ENCODE measurements around the gene DTNB. TPM values are rescaled to one million over a fixed set of nuclear protein-coding genes. Genes with fewer than 3 reads are reported as not detected.
"Not testable (repeated sequence)": the region's sequence is repeated elsewhere in the genome, so short reads cannot be mapped to it uniquely, and the experiment has no call there.

Gene DTNB
- total and polyA plus RNA-seq, 2 donors (not counting 1 experiment from before 2014, with no cell fraction given), result 5.1 to 5.4 TPM

DNA sequence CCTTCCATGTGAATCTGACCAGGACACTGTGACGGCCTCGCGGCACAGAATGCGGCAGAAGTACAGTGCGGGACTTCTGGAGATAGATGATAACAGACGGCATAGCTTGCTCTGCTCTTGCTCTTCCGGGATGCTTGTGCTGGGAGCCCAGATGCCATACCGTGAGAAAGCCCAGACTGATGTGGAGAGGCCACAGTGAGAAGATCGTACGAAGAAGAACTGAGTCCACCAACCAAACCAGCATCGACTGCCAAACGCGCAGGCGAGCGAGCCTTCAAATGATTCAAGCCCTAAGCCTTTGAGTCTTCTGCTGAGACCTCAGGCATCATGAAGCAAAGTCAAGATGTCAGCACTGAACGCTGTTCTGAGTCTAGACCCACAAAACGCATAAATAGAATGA lies 33.7 kb downstream of the DTNB start:
- DNase-seq (ENCODE audit: low read depth in 2 of 2), result no peak
- H3K9ac ChIP-seq (ENCODE audit: insufficient read depth, low read length), result no peak overlapping the region

DNA sequence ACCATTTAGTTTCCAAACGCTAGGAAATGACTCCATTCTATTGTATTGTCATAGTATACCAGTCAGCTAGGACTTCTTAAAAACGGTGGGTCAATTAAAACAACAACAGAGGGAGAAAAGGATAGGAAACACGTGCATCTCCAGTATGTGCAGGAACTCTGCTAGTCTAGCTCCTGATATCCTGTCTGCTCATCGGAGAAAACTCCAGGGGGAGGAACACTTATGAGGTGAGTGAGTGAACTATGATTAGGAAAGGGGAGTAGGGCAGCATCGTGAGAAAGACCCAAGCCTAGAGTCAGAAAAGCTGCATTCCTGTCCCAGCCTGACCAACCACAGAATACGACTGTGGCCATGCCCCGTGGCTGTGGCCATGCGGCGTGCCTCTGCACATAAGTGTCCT lies 34.2 kb downstream of the DTNB start:
- H3K4me2 ChIP-seq (ENCODE audit: extremely low read depth, insufficient read depth, low read length), result no peak overlapping the region
- H3K79me2 ChIP-seq (ENCODE audit: control insufficient read depth, insufficient read depth, low read length), result no peaks in the 10 kb centered on the region
- H4K20me1 ChIP-seq (ENCODE audit: control insufficient read depth, extremely low read depth, insufficient read depth, low read length), result no peaks in the 10 kb centered on the region
- DNase-seq (ENCODE audit: low read depth in 2 of 2), result no peak
- H3K9ac ChIP-seq (ENCODE audit: insufficient read depth, low read length), result no peak overlapping the region
- no peaks in the 10 kb centered on the region for H3K4me1 ChIP-seq (ENCODE audit: control insufficient read depth, extremely low read depth, insufficient read depth, low read length)
- no peaks in the 10 kb centered on the region for H3K9me3 ChIP-seq (ENCODE audit: control insufficient read depth, insufficient read depth, low read depth, low read length)
- H3K36me3 ChIP-seq (ENCODE audit: control insufficient read depth, insufficient read depth, low read length), result no peaks in the 10 kb centered on the region
- no peak overlapping the region for H2AFZ ChIP-seq (ENCODE audit: low read length)
- no peak overlapping the region for H3K27ac ChIP-seq (ENCODE audit: insufficient read depth, low read length)
- H3K27me3 ChIP-seq (ENCODE audit: control insufficient read depth, insufficient read depth, low read length), result no peaks in the 10 kb centered on the region
- H3K4me3 ChIP-seq (replicated peaks in 1 of 4; ENCODE audit: control extremely low read depth in 1 of 4, insufficient read depth in 1 of 4, low read depth in 3 of 4, low read length in 4 of 4), result no peak overlapping the region
- TF ChIP-seq EZH2 (IDR thresholded peaks at IDR 0.05; ENCODE audit: low read length, missing control alignments), result no peak
- TF ChIP-seq, protein P1, sequence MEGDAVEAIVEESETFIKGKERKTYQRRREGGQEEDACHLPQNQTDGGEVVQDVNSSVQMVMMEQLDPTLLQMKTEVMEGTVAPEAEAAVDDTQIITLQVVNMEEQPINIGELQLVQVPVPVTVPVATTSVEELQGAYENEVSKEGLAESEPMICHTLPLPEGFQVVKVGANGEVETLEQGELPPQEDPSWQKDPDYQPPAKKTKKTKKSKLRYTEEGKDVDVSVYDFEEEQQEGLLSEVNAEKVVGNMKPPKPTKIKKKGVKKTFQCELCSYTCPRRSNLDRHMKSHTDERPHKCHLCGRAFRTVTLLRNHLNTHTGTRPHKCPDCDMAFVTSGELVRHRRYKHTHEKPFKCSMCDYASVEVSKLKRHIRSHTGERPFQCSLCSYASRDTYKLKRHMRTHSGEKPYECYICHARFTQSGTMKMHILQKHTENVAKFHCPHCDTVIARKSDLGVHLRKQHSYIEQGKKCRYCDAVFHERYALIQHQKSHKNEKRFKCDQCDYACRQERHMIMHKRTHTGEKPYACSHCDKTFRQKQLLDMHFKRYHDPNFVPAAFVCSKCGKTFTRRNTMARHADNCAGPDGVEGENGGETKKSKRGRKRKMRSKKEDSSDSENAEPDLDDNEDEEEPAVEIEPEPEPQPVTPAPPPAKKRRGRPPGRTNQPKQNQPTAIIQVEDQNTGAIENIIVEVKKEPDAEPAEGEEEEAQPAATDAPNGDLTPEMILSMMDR (conservative IDR thresholded peaks at IDR 0.05 in 1 of 2, IDR thresholded peaks at IDR 0.05 in 1 of 2; ENCODE audit: low read depth in 1 of 2, low read length in 2 of 2), result no peak

More for the DNA sequence above, 33.7 kb downstream of the DTNB start:
- no peaks in the 10 kb centered on the region for H4K20me1 ChIP-seq (ENCODE audit: control insufficient read depth, extremely low read depth, insufficient read depth, low read length)
- H2AFZ ChIP-seq (ENCODE audit: low read length), result no peak overlapping the region
- H3K27me3 ChIP-seq (ENCODE audit: control insufficient read depth, insufficient read depth, low read length), result no peaks in the 10 kb centered on the region
- no peaks in the 10 kb centered on the region for H3K36me3 ChIP-seq (ENCODE audit: control insufficient read depth, insufficient read depth, low read length)
- H3K27ac ChIP-seq (ENCODE audit: insufficient read depth, low read length), result no peak overlapping the region
- H3K9me3 ChIP-seq (ENCODE audit: control insufficient read depth, insufficient read depth, low read depth, low read length), result no peaks in the 10 kb centered on the region
- TF ChIP-seq, protein P1 (conservative IDR thresholded peaks at IDR 0.05 in 1 of 2, IDR thresholded peaks at IDR 0.05 in 1 of 2; ENCODE audit: low read depth in 1 of 2, low read length in 2 of 2), result no peak
- no peak for TF ChIP-seq EZH2 (IDR thresholded peaks at IDR 0.05; ENCODE audit: low read length, missing control alignments)
- no peaks in the 10 kb centered on the region for H3K79me2 ChIP-seq (ENCODE audit: control insufficient read depth, insufficient read depth, low read length)
- H3K4me1 ChIP-seq (ENCODE audit: control insufficient read depth, extremely low read depth, insufficient read depth, low read length), result no peaks in the 10 kb centered on the region
- no peak overlapping the region for H3K4me3 ChIP-seq (replicated peaks in 1 of 4; ENCODE audit: control extremely low read depth in 1 of 4, insufficient read depth in 1 of 4, low read depth in 3 of 4, low read length in 4 of 4)
- H3K4me2 ChIP-seq (ENCODE audit: extremely low read depth, insufficient read depth, low read length), result no peak overlapping the region

DNA sequence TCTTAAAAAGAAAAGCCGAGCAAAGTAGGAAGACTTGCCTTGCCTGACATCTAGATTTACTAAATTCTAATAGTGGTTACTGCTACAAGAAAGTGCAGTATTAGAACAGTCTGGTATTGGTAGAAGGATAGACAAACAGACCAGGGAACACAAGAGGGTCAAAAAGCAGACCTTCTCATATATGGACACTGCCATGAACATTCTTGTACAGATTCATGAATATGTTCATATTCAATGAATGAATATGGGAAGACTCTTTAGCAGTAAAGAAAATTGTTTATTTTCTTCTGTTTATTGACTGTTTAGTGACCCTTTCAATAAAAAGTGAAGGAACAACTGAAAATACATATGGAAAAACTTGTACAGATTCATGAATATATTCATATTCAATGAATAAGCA lies 37.6 kb downstream of the DTNB start:
- no peak overlapping the region for H3K9ac ChIP-seq (ENCODE audit: insufficient read depth, low read length)
- no peaks in the 10 kb centered on the region for H3K36me3 ChIP-seq (ENCODE audit: control insufficient read depth, insufficient read depth, low read length)
- no peak for DNase-seq (ENCODE audit: low read depth in 2 of 2)
- no peak overlapping the region for H3K4me3 ChIP-seq (replicated peaks in 1 of 4; ENCODE audit: control extremely low read depth in 1 of 4, insufficient read depth in 1 of 4, low read depth in 3 of 4, low read length in 4 of 4)
- no peaks in the 10 kb centered on the region for H3K79me2 ChIP-seq (ENCODE audit: control insufficient read depth, insufficient read depth, low read length)
- no peak overlapping the region for H2AFZ ChIP-seq (ENCODE audit: low read length)
- no peak overlapping the region for H3K27ac ChIP-seq (ENCODE audit: insufficient read depth, low read length)
- no peaks in the 10 kb centered on the region for H3K27me3 ChIP-seq (ENCODE audit: control insufficient read depth, insufficient read depth, low read length)
- H3K9me3 ChIP-seq (ENCODE audit: control insufficient read depth, insufficient read depth, low read depth, low read length), result no peaks in the 10 kb centered on the region
- no peaks in the 10 kb centered on the region for H3K4me1 ChIP-seq (ENCODE audit: control insufficient read depth, extremely low read depth, insufficient read depth, low read length)
- no peaks in the 10 kb centered on the region for H4K20me1 ChIP-seq (ENCODE audit: control insufficient read depth, extremely low read depth, insufficient read depth, low read length)
- H3K4me2 ChIP-seq (ENCODE audit: extremely low read depth, insufficient read depth, low read length), result no peak overlapping the region
- no peak for TF ChIP-seq EZH2 (IDR thresholded peaks at IDR 0.05; ENCODE audit: low read length, missing control alignments)
- TF ChIP-seq, protein P1 (conservative IDR thresholded peaks at IDR 0.05 in 1 of 2, IDR thresholded peaks at IDR 0.05 in 1 of 2; ENCODE audit: low read depth in 1 of 2, low read length in 2 of 2), result no peak

DNA sequence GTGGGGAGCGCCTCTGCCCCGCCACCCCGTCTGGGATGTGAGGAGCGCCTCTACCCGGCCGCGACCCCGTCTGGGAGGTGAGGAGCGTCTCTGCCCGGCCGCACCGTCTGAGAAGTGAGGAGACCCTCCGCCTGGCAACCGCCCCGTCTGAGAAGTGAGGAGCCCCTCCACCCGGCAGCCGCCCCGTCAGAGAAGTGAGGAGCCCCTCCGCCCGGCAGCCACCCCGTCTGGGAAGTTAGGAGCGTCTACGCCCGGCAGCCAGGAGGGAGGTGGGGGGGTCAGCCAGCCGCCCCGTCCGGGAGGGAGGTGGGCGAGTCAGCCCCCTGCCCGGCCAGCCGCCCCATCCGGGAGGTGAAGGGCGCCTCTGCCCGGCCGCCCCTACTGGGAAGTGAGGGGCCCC lies 39.6 kb downstream of the DTNB start:
- not testable (repeated sequence) for H3K4me2 ChIP-seq (ENCODE audit: extremely low read depth, insufficient read depth, low read length); H3K36me3 ChIP-seq (ENCODE audit: control insufficient read depth, insufficient read depth, low read length); H3K79me2 ChIP-seq (ENCODE audit: control insufficient read depth, insufficient read depth, low read length); H3K27me3 ChIP-seq (ENCODE audit: control insufficient read depth, insufficient read depth, low read length); H3K4me1 ChIP-seq (ENCODE audit: control insufficient read depth, extremely low read depth, insufficient read depth, low read length); H3K27ac ChIP-seq (ENCODE audit: insufficient read depth, low read length); H3K9me3 ChIP-seq (ENCODE audit: control insufficient read depth, insufficient read depth, low read depth, low read length); H3K9ac ChIP-seq (ENCODE audit: insufficient read depth, low read length); DNase-seq (ENCODE audit: low read depth in 2 of 2); H4K20me1 ChIP-seq (ENCODE audit: control insufficient read depth, extremely low read depth, insufficient read depth, low read length); H3K4me3 ChIP-seq (replicated peaks in 1 of 4; ENCODE audit: control extremely low read depth in 1 of 4, insufficient read depth in 1 of 4, low read depth in 3 of 4, low read length in 4 of 4); H2AFZ ChIP-seq (ENCODE audit: low read length)

Data from fibroblast of lung (primary cell).